Mesenteric fat pad (tissue), 1 donor: ENCODE data around the gene TBC1D22A. TPM values are rescaled to one million over a fixed set of nuclear protein-coding genes. Genes with fewer than 3 reads are reported as not detected.

Source experiments
- DNase-seq: peaks from one replicate; pipeline ENCODE4 v3.0.0-alpha.2; 2020; ENCODE audit warnings: low spot score
- total RNA-seq: library from RNA; stranded (reverse); fragmentation: NEBNext Ultra II Directional; extraction: Animal tissue kit (Norgen Biotek cat#: 25700); gene quantifications from one replicate; pipeline ENCODE4 v1.2.1, GENCODE V29; 2021
- donor health status: DM: yes; HTN: yes; CAD: no.

Gene TBC1D22A
- total RNA-seq, 1 donor from 2014 or later: 24.5 TPM

- DNase-seq: no peak
Measured at GRCh38 chr22:46737105-46737975, 25.1 kb upstream of the TBC1D22A start.

- DNase-seq: no peak
Measured at GRCh38 chr22:46737976-46738646, 24.3 kb upstream of the TBC1D22A start, which contains the start of gene CERK. CERK (minus strand) TSS chr22:46738252; CDS start chr22:46738148, 104 bp downstream.

DNA sequence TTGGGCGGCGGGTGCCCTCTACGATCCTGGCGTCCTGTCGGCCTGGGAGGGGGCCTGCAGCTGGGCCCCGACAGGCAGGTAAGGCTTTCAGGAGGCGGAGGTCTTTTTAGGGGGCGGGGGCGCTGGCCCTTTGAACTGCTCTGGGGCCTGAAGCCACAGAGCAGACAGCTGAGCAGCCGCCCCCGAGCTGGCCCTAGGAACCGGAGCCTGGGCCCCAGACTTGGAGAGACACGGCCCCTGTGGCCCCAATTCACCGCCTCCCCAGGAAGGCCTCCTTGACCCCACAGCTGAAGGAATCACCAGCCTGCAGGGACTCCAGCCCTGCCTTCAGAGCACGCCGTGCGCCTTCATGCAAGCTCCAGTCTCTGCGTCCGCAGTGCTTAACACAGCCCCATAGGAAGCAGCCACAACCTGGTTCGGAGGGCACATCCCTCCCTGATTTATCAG lies 23.8 kb upstream of the TBC1D22A start:
- DNase-seq: no peak

- no peak for DNase-seq
Measured at GRCh38 chr22:46739094-46739870, 23.2 kb upstream of the TBC1D22A start.

DNA sequence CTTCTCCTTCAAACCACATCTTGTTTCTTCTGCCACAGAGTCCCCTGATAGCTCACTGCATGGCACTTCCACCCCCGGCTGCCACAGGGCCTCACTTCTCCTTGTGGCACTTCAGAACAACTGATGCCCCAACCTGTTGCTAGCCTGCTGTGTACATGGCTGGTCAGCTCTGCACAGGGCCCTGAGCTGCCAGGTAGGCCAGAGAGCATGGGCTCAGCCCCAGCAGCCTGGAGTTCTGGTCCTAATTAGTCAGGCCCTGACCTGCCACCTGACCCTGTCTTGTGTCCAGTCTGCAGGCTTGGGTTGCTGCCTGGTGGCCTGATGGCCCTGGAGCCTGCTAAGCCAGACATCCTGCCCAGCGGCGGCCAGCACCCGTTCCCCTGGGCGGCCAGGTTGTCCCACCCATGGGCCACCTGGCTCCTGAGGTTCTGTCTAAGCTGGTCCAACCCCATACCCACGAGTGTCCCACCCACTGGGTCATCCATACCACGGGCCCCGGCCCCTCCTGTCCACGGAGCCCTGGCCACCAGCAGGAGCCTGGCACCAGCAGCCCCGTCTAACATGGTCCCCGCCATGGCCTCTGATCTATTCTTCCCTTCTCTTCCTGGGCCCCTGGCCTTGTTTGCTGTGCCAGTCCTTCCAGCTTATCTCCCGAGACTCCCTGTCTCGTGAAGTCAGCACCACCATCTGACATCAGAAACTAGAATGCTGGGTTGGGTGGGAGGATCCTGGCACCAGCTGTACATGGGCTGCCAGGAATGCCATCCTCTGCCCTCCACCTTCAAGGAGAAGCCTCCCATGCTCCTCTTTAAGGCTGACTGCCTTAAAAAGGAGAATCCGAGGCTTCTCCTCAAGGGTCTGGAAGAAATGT lies 21.3 kb upstream of the TBC1D22A start:
- no peak for DNase-seq

- no peak for DNase-seq
Measured at GRCh38 chr22:46741974-46742519, 20.4 kb upstream of the TBC1D22A start.

GRCh38 chr22:46742576-46743221 lies 19.8 kb upstream of the TBC1D22A start:
- DNase-seq: no peak

GRCh38 chr22:46744581-46744980 lies 17.9 kb upstream of the TBC1D22A start:
- no peak for DNase-seq

DNA sequence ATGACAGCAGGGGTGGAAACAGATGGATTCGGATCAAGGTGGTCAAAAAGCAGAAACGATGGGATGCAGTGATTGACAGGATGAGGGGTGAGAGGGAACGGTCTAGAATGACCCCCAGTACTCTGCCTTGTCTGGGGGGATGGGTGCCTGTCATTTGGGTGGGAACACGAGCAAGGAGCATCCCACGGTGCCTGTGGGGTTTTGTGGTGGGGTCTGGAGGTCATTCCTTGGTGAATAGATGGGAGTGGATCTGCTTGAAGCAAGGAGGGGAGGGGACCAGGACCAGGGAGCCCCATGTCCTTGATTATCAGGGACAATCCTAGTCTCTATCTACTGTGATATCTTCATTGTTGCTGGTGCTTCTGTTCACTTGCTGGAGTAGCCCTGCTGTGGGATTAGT lies 16.3 kb upstream of the TBC1D22A start:
- DNase-seq: no peak

DNA sequence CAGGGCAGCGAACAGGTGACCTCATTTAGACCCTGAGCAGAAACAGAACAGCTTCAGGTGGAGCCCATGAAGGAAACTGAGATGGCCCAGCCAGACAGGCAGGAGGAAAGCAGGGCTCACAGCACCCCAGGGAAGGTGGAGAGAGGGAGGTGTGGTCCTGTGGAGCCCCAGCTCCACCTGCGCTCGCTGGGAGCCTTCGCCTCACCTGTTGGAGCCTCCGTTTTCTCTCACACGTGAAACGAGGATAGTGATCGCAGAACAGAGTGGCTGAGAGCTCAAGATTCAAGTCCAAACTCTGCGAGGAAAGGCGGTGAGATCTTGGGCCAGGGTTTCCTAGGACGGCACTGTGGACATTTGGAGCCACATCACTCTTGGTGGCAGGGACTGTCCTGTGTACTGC lies 15.8 kb upstream of the TBC1D22A start:
- DNase-seq: no peak

GRCh38 chr22:46747646-46748045 lies 14.8 kb upstream of the TBC1D22A start:
- DNase-seq: no peak

- no peak for DNase-seq
Measured at GRCh38 chr22:46748206-46748907, 14.1 kb upstream of the TBC1D22A start.

GRCh38 chr22:46748908-46749675 lies 13.4 kb upstream of the TBC1D22A start:
- DNase-seq: no peak

DNA sequence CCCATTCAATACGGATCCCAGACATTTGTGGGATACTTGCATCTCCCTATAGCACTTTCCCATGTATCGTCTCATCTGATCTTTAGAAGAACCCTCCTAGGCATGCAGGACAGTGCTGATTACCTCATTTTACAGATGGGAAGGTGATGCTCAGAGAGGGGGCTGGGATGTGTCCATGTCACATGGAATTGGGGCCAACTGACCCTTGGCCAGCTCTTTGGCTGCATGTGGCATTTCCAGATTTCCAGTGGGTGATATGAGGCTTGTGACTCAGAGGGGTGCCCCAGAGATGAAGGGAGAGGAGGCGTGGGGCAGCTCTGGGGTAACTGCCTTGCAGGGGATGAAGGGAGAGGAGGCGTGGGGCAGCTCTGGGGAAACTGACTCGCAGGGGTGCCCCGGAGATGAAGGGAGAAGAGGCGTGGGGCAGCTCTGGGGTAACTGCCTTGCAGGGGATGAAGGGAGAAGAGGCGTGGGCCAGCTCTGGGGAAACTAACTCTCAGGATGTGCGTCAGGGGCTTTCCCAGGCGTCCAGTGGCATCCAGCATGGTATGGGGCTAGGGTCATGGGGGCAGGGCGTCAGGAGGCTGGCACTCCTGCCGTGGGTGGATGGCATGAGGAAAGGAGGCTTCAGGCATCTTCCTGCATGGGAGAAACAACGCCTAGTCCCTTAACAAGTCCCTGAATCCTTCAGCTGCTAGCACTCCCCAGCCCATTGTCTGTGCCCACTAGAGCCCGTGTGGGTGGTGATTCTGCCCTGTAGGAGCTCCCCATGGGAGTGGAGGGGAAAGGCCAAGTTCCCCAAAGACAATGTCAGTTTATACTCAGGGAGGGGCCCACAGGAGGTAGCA lies 12.5 kb upstream of the TBC1D22A start:
- no peak for DNase-seq

DNA sequence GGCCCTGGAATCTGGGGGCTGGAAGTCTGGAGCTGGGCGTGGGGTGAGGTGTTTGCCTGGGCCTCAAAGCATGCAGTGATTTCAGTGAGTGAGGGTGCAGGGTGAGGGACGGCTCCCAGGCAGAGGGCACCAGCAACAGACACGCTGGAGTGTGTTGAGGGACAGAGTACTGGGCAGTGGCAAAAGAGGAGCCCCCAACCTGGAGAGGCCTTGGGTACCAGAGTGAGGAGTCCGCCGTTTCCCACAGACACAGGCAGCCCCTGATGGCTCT lies 12.0 kb upstream of the TBC1D22A start:
- no peak for DNase-seq

- no peak for DNase-seq
Measured at GRCh38 chr22:46750863-46751443, 11.5 kb upstream of the TBC1D22A start.

- no peak for DNase-seq
Measured at GRCh38 chr22:46752286-46752987, 10.0 kb upstream of the TBC1D22A start.
